Psoas muscle (tissue), 8 donors: ENCODE measurements around the gene RAB33B. TPM values are rescaled to one million over a fixed set of nuclear protein-coding genes. Genes with fewer than 3 reads are reported as not detected.
"Not testable (repeated sequence)": the region's sequence is repeated elsewhere in the genome, so short reads cannot be mapped to it uniquely, and the experiment has no call there.

Source experiments
- ATAC-seq, 4 donors: fragments of 200-7000 bp; cut with Tn5 transposase; one replicate each; pipeline ENCODE4 v1.9.1; 2020; ENCODE audit warnings: moderate library complexity in 3 of 4, mild to moderate bottlenecking in 2 of 4
- DNase-seq, 2 donors: peaks; one replicate each; pipeline ENCODE4 v3.0.0-alpha.2; 2020
- H3K27ac ChIP-seq: fragments of 200-600 bp; one replicate; pipeline ENCODE4 v1.8.0; 2022
- H3K27me3 ChIP-seq, 3 donors: fragments of 200-600 bp in 1 of 3; one replicate each; pipeline versions ENCODE4 v1.6.1 to v1.8.0; 2013 to 2022; ENCODE audit warnings: low read length in 2 of 3, mild to moderate bottlenecking in 2 of 3, moderate library complexity in 1 of 3; ENCODE audit not compliant: insufficient read depth in 3 of 3
- H3K36me3 ChIP-seq, 2 donors: fragments of 200-600 bp in 1 of 2; one replicate each; pipeline versions ENCODE4 v1.6.1 to v1.8.0; 2013 to 2022; ENCODE audit warnings: low read depth in 1 of 2, mild to moderate bottlenecking in 1 of 2, moderate library complexity in 1 of 2; ENCODE audit not compliant: insufficient read depth in 1 of 2
- H3K4me1 ChIP-seq: fragments of 200-600 bp; one replicate; pipeline ENCODE4 v1.8.0; 2022
- H3K4me3 ChIP-seq: fragments of 200-600 bp; one replicate; pipeline ENCODE4 v1.8.0; 2022; ENCODE audit warnings: mild to moderate bottlenecking
- H3K9me3 ChIP-seq: fragments of 200-600 bp; one replicate; pipeline ENCODE4 v1.8.0; 2022
- CTCF ChIP-seq: fragments of 200-600 bp; IDR thresholded peaks from one replicate; pipeline ENCODE4 v1.8.0; 2022; ENCODE audit warnings: antibody characterized with exemption
- WGBS, 3 donors: extraction: QIAGEN DNeasy Blood & Tissue Kit; methylation state at CpG; one replicate each; pipeline versions ENCODE4 v1.1.6 to v1.1.7; 2013; 5-methylcytosine and 5-hydroxymethylcytosine counted together
- intact Hi-C, 2 donors: fragments of 100-400 bp; cut with DNase I; formaldehyde crosslinking; loops; one replicate each; pipeline versions ENCODE4 v1.11.0 to v1.14.2; 2022
- polyA plus RNA-seq, 3 donors: library from polyadenylated mRNA; stranded (reverse); fragments of 200-250 nt; gene quantifications; one replicate each; pipeline ENCODE4 v1.2.3, GENCODE V29; 2013
- total RNA-seq, 4 donors: library from RNA; stranded (reverse); fragmentation: NEBNext Ultra II Directional in 2 of 4; extraction: Animal tissue kit (Norgen Biotek cat#: 25700) in 2 of 4; gene quantifications; one replicate each; pipeline versions ENCODE4 v1.2.1 to v1.2.4, GENCODE V29; 2021 to 2023
- donor health status: healthy with polysubstance abuse.
- donor health status: DM: no; HTN: no; CAD: no; lungs with moderate emphysema.
- donor health status: Bipolar disorder and iron deficiency.
- donor health status: healthy.
- donor health status: DM: yes; HTN: yes; CAD: no.
- donor health status: DM: no; HTN: no; CAD: no.
- donor health status: DM: no; HTN: no; CAD: no.
- donor health status: DM: yes; HTN: yes; CAD: no.

Gene RAB33B
- total and polyA plus RNA-seq, 7 donors = 1.3 to 4.0 (median 3.4) TPM

DNA sequence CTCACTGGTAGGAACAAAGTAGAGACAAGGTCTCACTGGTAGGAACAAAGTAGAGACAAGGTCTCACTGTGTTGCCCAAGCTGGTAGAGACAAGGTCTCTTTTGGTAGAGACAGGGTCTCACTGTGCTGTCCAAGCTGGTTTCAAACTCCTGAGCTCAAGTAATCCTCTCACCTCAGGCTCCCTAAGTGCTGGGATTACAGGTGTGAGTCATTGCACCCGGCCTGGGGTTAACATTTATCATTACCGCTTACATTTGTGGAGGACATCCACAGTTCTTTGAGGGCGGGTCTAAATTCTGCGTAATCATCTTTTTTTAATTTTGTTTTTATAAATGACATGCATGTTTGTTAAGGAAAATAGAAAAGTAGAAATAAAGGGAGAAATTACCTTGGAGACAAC is 12.0 kb downstream of the RAB33B start:
- Histone ChIP-seq H3K36me3 (no peaks in the 10 kb centered on the region), H3K4me1 (no peaks in the 10 kb centered on the region), H3K27ac (no peak overlapping the region), H3K27me3 (no peaks in the 10 kb centered on the region), H3K4me3 (no peak overlapping the region), H3K9me3 (peaks cover 12% of the 10 kb centered on the region)
- TF ChIP-seq CTCF = no peak
- no peak for ATAC-seq
- WGBS, 3 donors = 70 to 76% (median 72%) methylated on average over 4 of the region's 4 CpGs
- DNase-seq = no peak
- intact Hi-C loops = loop anchor here in 1 of 2 donors (10.0 kb wide), 1 partner anchor 61 kb away; no protein-coding TSS in a partner anchor

GRCh38 chr4:139468756-139469155 is 14.8 kb downstream of the RAB33B start:
- not testable (repeated sequence) for H3K4me1 ChIP-seq, ATAC-seq, DNase-seq, H3K27me3 ChIP-seq, H3K4me3 ChIP-seq, H3K27ac ChIP-seq
- intact Hi-C loops = loop anchor here in 1 of 2 donors (10.0 kb wide), 1 partner anchor 64 kb away; no protein-coding TSS in a partner anchor
- Histone ChIP-seq H3K9me3 (peaks cover 12% of the 10 kb centered on the region), H3K36me3 (peaks cover 4 to 12% of the 10 kb centered on the region in 2 donors)

- peaks cover 12% of the 10 kb centered on the region for H3K9me3 ChIP-seq
- no peak overlapping the region for H3K27ac ChIP-seq
- H3K36me3 ChIP-seq = peaks cover 4 to 15% of the 10 kb centered on the region in 2 donors
- intact Hi-C loops = loop anchor here in 1 of 2 donors (10.0 kb wide), 1 partner anchor 64 kb away; no protein-coding TSS in a partner anchor
- H3K4me3 ChIP-seq = no peak overlapping the region
- DNase-seq (no peak), ATAC-seq (no peak)
- H3K27me3 ChIP-seq = no peaks in the 10 kb centered on the region
- no peaks in the 10 kb centered on the region for H3K4me1 ChIP-seq
- 94 to 97% (median 96%) methylated on average over 2 of the region's 2 CpGs for WGBS, 3 donors
- no peak for TF ChIP-seq CTCF
Measured at GRCh38 chr4:139469216-139469615, 15.3 kb downstream of the RAB33B start.

DNA sequence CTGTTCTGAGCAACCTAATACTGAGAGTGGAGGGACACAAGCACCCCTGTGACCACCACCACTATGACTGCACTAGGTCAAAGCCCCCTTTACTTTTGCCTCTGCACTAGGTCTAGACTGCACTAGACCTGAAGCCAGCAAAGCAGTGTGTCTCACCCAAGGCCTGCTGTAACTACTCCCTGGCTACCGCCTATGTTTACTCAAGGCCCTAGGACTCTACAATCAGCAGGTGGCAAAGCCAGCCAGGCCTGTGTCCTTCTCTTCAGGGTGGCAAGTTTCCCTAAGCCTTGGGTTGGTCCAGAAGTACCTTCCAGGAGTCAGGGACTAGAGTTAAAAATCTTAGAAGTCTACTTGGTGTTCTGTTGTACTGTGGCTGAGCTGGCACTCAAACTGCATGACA is 15.9 kb downstream of the RAB33B start:
- intact Hi-C loops = loop anchor here in 1 of 2 donors (10.0 kb wide), 1 partner anchor 65 kb away; no protein-coding TSS in a partner anchor
- DNase-seq = no peak

DNA sequence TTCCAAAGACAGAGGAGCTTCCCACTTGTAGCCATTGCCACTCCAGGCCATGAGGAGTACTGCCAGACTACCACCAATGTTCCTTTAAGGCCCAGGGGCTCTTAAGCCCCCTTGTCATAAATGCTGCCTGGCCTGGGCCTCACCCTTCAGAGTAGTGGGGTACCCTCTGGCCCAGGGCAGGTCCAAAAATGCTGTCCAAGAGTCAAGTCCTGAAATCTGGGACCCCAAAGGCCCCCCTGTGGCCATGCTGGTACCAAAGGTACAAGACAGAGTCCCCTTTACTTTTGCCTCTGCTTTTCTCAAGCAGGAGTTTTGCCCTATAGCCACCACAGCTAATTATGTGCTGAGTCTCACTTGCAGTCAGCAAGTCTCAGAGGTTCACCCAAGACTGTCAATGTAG is 16.4 kb downstream of the RAB33B start:
- TF ChIP-seq CTCF = no peak

More for the DNA sequence above, 15.9 kb downstream of the RAB33B start:
- H3K27ac ChIP-seq = no peak overlapping the region
- no peak for ATAC-seq
- peaks cover 12% of the 10 kb centered on the region for H3K9me3 ChIP-seq
- no peak for TF ChIP-seq CTCF
- H3K27me3 ChIP-seq = no peaks in the 10 kb centered on the region
- H3K4me1 ChIP-seq = no peaks in the 10 kb centered on the region
- H3K36me3 ChIP-seq = peaks cover 4 to 20% of the 10 kb centered on the region in 2 donors
- H3K4me3 ChIP-seq = no peak overlapping the region
- 96 to 100% (median 100%) methylated on average over 1 of the region's 1 CpG for WGBS, 3 donors

More for the DNA sequence above, 16.4 kb downstream of the RAB33B start:
- Histone ChIP-seq H3K27me3 (no peaks in the 10 kb centered on the region), H3K4me3 (no peak overlapping the region), H3K4me1 (no peaks in the 10 kb centered on the region), H3K27ac (no peak overlapping the region), H3K36me3 (peaks cover 4 to 20% of the 10 kb centered on the region in 2 donors), H3K9me3 (peaks cover 12% of the 10 kb centered on the region)
- DNase-seq = no peak
- no peak for ATAC-seq
- intact Hi-C loops = no loop called here
